Gastrocnemius medialis (tissue), 4 donors: ENCODE results near the gene ZBTB16. TPM values are rescaled to one million over a fixed set of nuclear protein-coding genes. Genes with fewer than 3 reads are reported as not detected.

Experiments used
- ATAC-seq, 2 donors: fragments of 150-250 bp; one replicate each; pipeline ENCODE4 v1.9.1; 2016
- DNase-seq, 2 donors: peaks; one replicate each; pipeline ENCODE4 v3.0.0-alpha.2; 2019
- H3K27ac ChIP-seq, 4 donors: fragments of 200-600 bp; sonication (generic); 1 replicate in 1 of 4; 2 replicates in 3 of 4; pipeline ENCODE4 v1.5.1; 2016 to 2018; ENCODE audit warnings: mild to moderate bottlenecking in 2 of 4, moderate library complexity in 1 of 4
- H3K27me3 ChIP-seq, 3 donors: fragments of 200-600 bp; sonication (generic) in 2 of 3; 1 replicate in 1 of 3; 2 replicates in 2 of 3; pipeline versions ENCODE4 v1.5.1 to v1.6.0; 2016 to 2019; ENCODE audit warnings: mild to moderate bottlenecking in 1 of 3, moderate library complexity in 1 of 3
- H3K36me3 ChIP-seq, 2 donors: fragments of 200-600 bp; sonication (generic) in 1 of 2; one replicate each; pipeline ENCODE4 v1.5.1; 2017 to 2018
- H3K4me1 ChIP-seq, 2 donors: fragments of 200-600 bp; sonication (generic) in 1 of 2; one replicate each; pipeline ENCODE4 v1.5.1; 2016 to 2017; ENCODE audit warnings: mild to moderate bottlenecking in 2 of 2
- H3K4me3 ChIP-seq, 4 donors: fragments of 200-600 bp; sonication (generic) in 3 of 4; 1 replicate in 1 of 4; 2 replicates in 3 of 4; pipeline ENCODE4 v1.5.1; 2016 to 2019; ENCODE audit warnings: mild to moderate bottlenecking in 2 of 4
- H3K9me3 ChIP-seq, 3 donors: fragments of 200-600 bp; sonication (generic) in 2 of 3; 1 replicate in 1 of 3; 2 replicates in 2 of 3; pipeline ENCODE4 v1.5.1; 2016 to 2019
- POLR2A ChIP-seq, 2 donors: fragments of 450-650 bp; IDR thresholded peaks; one replicate each; pipeline ENCODE4 v1.6.1; 2017; ENCODE audit warnings: antibody characterized with exemption in 2 of 2, mild to moderate bottlenecking in 2 of 2, moderate library complexity in 2 of 2
- in situ Hi-C, 4 donors: fragments of 200-750 bp; cut with MboI; loops; one replicate each; pipeline versions ENCODE4 v1.15.0 to v1.8.0; 2017; ENCODE audit warnings: low sequenced_read_pairs in 4 of 4
- intact Hi-C: fragments of 100-400 bp; cut with DNase I; formaldehyde crosslinking; loops from one replicate; pipeline ENCODE4 v1.15.1; 2023; ENCODE audit warnings: low total_unique reads
- total RNA-seq, 4 donors: library from RNA; depleted of rRNA; stranded (reverse); fragments of >200 nt; gene quantifications; one replicate each; pipeline versions ENCODE4 v1.1.0 to v1.2.3, GENCODE V29; 2016
- TF ChIP-seq, protein P1 (sequence below), 5 experiments: fragments of 450-650 bp in 3 of 5; fragments of 200-600 bp in 2 of 5; sonication (generic) in 2 of 5; IDR thresholded peaks in 4 of 5; conservative IDR thresholded peaks in 1 of 5; 1 replicate in 4 of 5; 2 replicates in 1 of 5; pipeline ENCODE4 v1.5.1; 2016 to 2019; ENCODE audit warnings: antibody characterized with exemption in 5 of 5, mild to moderate bottlenecking in 3 of 5, moderate library complexity in 3 of 5

Gene ZBTB16
- total RNA-seq, 4 donors from 2014 or later: 156 to 250 (median 196) TPM

DNA sequence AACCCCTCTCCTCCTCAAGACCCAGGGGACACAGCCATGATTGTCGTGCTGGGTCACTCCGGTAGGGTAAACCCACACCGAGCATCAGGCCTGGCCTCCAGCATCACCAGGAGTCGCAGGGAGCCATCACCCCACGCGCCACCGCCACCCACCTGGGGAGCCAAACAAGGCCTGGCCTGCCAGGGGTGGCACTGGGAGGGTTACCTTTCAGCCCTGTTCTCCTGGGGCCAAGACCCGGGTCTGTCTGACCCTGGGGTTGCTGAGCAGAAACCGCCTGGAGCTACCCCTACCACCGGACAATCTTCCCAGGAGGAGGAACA lies 197.4 kb downstream of the ZBTB16 start:
- Histone ChIP-seq H3K36me3 (peaks cover 0 to 24% of the 10 kb centered on the region in 2 donors), H3K4me1 (peaks cover 76 to 94% of the 10 kb centered on the region in 2 donors), H3K9me3 (no peaks in the 10 kb centered on the region), H3K27me3 (no peaks in the 10 kb centered on the region), H3K4me3 (peak overlapping the region in 2 of 4 donors; percentile 1 to 17), H3K27ac (peak overlapping the region; percentile 87 to 98 (median 95))
- DNase-seq: peak; percentile 65 to 77
- TF ChIP-seq, protein P1, sequence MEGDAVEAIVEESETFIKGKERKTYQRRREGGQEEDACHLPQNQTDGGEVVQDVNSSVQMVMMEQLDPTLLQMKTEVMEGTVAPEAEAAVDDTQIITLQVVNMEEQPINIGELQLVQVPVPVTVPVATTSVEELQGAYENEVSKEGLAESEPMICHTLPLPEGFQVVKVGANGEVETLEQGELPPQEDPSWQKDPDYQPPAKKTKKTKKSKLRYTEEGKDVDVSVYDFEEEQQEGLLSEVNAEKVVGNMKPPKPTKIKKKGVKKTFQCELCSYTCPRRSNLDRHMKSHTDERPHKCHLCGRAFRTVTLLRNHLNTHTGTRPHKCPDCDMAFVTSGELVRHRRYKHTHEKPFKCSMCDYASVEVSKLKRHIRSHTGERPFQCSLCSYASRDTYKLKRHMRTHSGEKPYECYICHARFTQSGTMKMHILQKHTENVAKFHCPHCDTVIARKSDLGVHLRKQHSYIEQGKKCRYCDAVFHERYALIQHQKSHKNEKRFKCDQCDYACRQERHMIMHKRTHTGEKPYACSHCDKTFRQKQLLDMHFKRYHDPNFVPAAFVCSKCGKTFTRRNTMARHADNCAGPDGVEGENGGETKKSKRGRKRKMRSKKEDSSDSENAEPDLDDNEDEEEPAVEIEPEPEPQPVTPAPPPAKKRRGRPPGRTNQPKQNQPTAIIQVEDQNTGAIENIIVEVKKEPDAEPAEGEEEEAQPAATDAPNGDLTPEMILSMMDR (IDR thresholded peaks at IDR 0.05 in 4 of 5, conservative IDR thresholded peaks at IDR 0.05 in 1 of 5): peak in 1 of 5 experiments; percentile 18
- no peak for TF ChIP-seq POLR2A (IDR thresholded peaks at IDR 0.05)
- intact Hi-C loops (loop anchor here (5.0 kb wide), 1 partner anchor 95 kb away; no protein-coding TSS in a partner anchor), in situ Hi-C loops (loop anchor here in 2 of 4 donors (10.0 to 25.0 kb wide), 2 partner anchors 72 to 370 kb away; partner anchors contain the start of gene USP28 (in 1 of the 2))
- ATAC-seq: peak in 1 of 2 donors; percentile 1

DNA sequence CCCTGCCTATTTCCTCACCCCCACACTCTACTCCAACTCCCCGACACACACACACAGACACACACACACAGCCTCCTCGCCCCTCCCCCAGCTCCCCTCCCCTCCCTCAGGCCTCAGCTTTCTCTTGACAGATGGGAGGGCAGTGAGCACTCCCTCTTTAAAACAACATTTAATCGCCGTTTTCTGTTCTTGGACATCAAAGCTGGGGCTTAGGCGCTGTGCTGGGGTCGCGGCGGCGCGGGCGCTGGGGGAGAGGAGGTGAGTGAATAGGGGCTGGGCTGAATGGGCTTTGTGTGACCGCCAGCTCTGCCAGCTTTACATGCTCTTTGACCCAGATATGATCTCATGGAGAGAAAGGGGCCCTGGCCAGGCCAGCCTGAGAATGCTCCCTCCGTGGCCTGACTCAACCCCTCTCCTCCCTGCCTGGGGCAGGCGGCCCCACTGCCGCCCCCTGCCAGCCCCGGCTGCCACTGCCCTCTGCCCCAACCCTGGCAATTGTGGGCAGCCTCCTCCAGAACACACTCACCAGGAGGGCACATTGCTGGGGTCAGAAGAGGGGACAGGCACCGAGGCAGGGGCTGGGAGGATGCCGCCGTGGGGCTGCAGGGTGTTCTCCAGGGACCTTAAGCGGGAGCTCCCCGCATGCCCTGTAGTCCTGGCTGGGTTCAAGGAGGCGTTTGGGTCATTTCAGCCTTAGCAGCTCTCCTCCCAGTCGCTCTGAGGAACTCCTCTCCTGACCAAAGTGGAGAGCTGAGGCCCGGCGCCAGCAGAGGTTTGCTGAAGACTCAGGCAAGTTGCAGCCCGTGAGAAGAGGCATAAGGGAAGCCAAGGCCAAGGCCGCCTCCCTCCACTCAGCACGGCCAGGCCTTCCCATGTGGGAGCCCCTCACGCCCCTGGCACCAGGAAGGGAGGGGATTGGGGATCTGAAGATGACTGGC lies 198.4 kb downstream of the ZBTB16 start:
- no peaks in the 10 kb centered on the region for H3K9me3 ChIP-seq
- TF ChIP-seq, protein P1 (IDR thresholded peaks at IDR 0.05 in 4 of 5, conservative IDR thresholded peaks at IDR 0.05 in 1 of 5): peak in 2 of 5 experiments; percentile 38 to 40
- peak in 1 of 2 donors; percentile 12 for TF ChIP-seq POLR2A (IDR thresholded peaks at IDR 0.05)
- H3K36me3 ChIP-seq: peaks cover 0 to 15% of the 10 kb centered on the region in 2 donors
- peaks cover 67 to 89% of the 10 kb centered on the region in 2 donors for H3K4me1 ChIP-seq
- no peaks in the 10 kb centered on the region for H3K27me3 ChIP-seq
- peak overlapping the region; percentile 87 to 98 (median 95) for H3K27ac ChIP-seq
- intact Hi-C loops (loop anchor here (2.0 to 5.0 kb wide), 3 partner anchors 59 to 199 kb away; partner anchors contain the start of gene ZBTB16), in situ Hi-C loops (loop anchor here in 2 of 4 donors (10.0 to 25.0 kb wide), 2 partner anchors 73 to 371 kb away; partner anchors contain the start of gene USP28 (in 1 of the 2))
- H3K4me3 ChIP-seq: peak overlapping the region in 2 of 4 donors; percentile 17 to 26
- peak; percentile 63 to 84 for DNase-seq
- peak; percentile 8 to 18 for ATAC-seq

DNA sequence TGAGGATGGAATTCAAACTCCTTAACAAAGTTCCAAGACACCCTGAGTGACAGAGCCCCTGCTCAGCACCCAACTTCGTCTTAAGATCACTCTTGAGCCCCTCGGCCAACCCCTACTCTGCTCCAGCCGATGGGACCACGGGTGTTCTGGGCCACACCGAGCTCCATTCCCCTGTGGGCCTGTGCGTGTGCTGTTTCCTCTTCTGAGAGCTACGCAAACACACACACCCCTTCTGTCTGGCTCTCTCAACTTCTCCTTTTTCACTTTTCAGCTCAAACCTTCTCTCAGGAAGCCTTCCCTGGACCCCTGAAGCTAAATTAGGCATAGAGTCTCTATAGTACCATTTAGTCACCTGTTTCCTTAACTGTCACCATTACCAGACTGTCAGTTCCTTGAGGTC lies 199.2 kb downstream of the ZBTB16 start:
- TF ChIP-seq, protein P1 (IDR thresholded peaks at IDR 0.05 in 4 of 5, conservative IDR thresholded peaks at IDR 0.05 in 1 of 5): no peak
- TF ChIP-seq POLR2A (IDR thresholded peaks at IDR 0.05): no peak
- peaks cover 59 to 80% of the 10 kb centered on the region in 2 donors for H3K4me1 ChIP-seq
- no peaks in the 10 kb centered on the region for H3K27me3 ChIP-seq
- DNase-seq: no peak
- H3K27ac ChIP-seq: peak overlapping the region; percentile 87 to 98 (median 95)
- in situ Hi-C loops: loop anchor here in 2 of 4 donors (10.0 to 25.0 kb wide), 2 partner anchors 74 to 371 kb away; partner anchors contain the start of gene USP28 (in 1 of the 2)
- peak overlapping the region in 1 of 4 donors; percentile 26 for H3K4me3 ChIP-seq
- intact Hi-C loops: loop anchor here (2.0 to 5.0 kb wide), 3 partner anchors 60 to 200 kb away; partner anchors contain the start of gene ZBTB16
- ATAC-seq: peak; percentile 0 to 8
- H3K9me3 ChIP-seq: no peaks in the 10 kb centered on the region
- H3K36me3 ChIP-seq: peaks cover 0 to 7% of the 10 kb centered on the region in 2 donors

DNA sequence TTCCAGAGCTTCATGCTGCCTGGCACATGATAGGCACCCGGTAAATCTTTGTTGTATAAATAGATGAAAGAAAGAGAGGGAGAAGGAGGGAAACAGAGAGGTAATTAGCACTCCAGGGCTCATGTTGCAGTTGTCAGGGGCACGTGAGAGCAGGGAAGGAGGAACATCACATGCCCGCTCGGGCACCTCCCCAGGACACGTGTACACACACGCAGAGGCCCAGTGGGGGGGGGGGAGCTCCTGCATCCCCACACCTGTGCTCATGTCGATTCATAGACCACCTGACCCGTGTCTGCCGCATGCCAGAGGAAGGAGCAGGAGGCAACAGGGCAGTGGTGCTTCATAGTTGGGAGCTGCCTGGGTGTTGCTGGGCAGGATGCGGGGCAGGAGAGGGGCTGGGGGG lies 199.6 kb downstream of the ZBTB16 start:
- Histone ChIP-seq H3K4me1 (peaks cover 59 to 76% of the 10 kb centered on the region in 2 donors), H3K27me3 (no peaks in the 10 kb centered on the region), H3K27ac (peak overlapping the region; percentile 87 to 98 (median 95)), H3K4me3 (no peak overlapping the region), H3K36me3 (peaks cover 0 to 3% of the 10 kb centered on the region in 2 donors), H3K9me3 (no peaks in the 10 kb centered on the region)
- peak; percentile 97 to 98 for DNase-seq
- TF ChIP-seq, protein P1 (IDR thresholded peaks at IDR 0.05 in 4 of 5, conservative IDR thresholded peaks at IDR 0.05 in 1 of 5): peak in 1 of 5 experiments; percentile 27
- TF ChIP-seq POLR2A (IDR thresholded peaks at IDR 0.05): peak; percentile 64 to 84
- in situ Hi-C loops: loop anchor here in 2 of 4 donors (10.0 to 25.0 kb wide), 2 partner anchors 74 to 372 kb away; partner anchors contain the start of gene USP28 (in 1 of the 2)
- ATAC-seq: peak; percentile 46 to 63
- intact Hi-C loops: loop anchor here (2.0 to 5.0 kb wide), 3 partner anchors 60 to 200 kb away; partner anchors contain the start of gene ZBTB16
